Measurements from ENCODE around the gene GPR152.

GPR152 gene

DNA sequence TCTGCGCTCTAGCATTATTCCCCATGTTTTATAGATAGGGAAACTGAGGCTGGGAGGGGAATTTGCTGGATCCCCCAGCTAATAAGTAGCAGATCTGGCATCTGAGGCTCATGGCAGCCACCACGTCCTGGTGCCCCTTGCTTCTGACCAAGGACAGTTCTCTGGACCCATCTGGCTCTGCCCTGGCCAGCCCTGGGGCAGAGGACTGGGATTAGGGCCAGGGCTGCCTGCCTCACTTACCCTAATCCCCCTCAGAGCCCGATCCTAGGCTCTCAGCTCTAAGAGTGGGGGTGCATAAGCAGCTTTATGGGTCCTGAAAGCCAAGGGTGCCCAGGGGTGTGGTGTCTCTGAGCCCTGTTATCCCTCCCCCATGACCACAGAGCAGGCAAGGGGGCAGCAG lies 2.5 kb upstream of the GPR152 start, which contains the start of gene CABP4:
CABP4 (plus strand) TSS at position 301 of the 400 bp plus-strand sequence; CDS start at position 371, 70 bp downstream.
- TF ChIP-seq, protein P1, sequence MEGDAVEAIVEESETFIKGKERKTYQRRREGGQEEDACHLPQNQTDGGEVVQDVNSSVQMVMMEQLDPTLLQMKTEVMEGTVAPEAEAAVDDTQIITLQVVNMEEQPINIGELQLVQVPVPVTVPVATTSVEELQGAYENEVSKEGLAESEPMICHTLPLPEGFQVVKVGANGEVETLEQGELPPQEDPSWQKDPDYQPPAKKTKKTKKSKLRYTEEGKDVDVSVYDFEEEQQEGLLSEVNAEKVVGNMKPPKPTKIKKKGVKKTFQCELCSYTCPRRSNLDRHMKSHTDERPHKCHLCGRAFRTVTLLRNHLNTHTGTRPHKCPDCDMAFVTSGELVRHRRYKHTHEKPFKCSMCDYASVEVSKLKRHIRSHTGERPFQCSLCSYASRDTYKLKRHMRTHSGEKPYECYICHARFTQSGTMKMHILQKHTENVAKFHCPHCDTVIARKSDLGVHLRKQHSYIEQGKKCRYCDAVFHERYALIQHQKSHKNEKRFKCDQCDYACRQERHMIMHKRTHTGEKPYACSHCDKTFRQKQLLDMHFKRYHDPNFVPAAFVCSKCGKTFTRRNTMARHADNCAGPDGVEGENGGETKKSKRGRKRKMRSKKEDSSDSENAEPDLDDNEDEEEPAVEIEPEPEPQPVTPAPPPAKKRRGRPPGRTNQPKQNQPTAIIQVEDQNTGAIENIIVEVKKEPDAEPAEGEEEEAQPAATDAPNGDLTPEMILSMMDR (IDR thresholded peaks at IDR 0.05; ENCODE audit: insufficient read depth, low read length), result no peak
- TF ChIP-seq SPI1 (IDR thresholded peaks at IDR 0.05; ENCODE audit: borderline replicate concordance, low read depth) (no peak), GABPA (IDR thresholded peaks at IDR 0.05; ENCODE audit: low read depth) (no peak), POLR2AphosphoS5 (IDR thresholded peaks at IDR 0.05; ENCODE audit: low read depth) (no peak)
- TF ChIP-seq, protein P2, sequence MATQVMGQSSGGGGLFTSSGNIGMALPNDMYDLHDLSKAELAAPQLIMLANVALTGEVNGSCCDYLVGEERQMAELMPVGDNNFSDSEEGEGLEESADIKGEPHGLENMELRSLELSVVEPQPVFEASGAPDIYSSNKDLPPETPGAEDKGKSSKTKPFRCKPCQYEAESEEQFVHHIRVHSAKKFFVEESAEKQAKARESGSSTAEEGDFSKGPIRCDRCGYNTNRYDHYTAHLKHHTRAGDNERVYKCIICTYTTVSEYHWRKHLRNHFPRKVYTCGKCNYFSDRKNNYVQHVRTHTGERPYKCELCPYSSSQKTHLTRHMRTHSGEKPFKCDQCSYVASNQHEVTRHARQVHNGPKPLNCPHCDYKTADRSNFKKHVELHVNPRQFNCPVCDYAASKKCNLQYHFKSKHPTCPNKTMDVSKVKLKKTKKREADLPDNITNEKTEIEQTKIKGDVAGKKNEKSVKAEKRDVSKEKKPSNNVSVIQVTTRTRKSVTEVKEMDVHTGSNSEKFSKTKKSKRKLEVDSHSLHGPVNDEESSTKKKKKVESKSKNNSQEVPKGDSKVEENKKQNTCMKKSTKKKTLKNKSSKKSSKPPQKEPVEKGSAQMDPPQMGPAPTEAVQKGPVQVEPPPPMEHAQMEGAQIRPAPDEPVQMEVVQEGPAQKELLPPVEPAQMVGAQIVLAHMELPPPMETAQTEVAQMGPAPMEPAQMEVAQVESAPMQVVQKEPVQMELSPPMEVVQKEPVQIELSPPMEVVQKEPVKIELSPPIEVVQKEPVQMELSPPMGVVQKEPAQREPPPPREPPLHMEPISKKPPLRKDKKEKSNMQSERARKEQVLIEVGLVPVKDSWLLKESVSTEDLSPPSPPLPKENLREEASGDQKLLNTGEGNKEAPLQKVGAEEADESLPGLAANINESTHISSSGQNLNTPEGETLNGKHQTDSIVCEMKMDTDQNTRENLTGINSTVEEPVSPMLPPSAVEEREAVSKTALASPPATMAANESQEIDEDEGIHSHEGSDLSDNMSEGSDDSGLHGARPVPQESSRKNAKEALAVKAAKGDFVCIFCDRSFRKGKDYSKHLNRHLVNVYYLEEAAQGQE (IDR thresholded peaks at IDR 0.05; ENCODE audit: insufficient replicate concordance, low read depth), result no peak
- DNase-seq (ENCODE audit: low read depth in 1 of 2, low spot score in 1 of 2), result no peak
- H3K27ac ChIP-seq (replicated peaks), result no peak within 1 kb of the TSS
- H3K4me3 ChIP-seq (replicated peaks; ENCODE audit: insufficient read depth, low read length), result no peak within 1 kb of the TSS
- no peaks in the 10 kb centered on the region for H3K27me3 ChIP-seq (ENCODE audit: insufficient read depth, poor library complexity, severe bottlenecking)

DNA sequence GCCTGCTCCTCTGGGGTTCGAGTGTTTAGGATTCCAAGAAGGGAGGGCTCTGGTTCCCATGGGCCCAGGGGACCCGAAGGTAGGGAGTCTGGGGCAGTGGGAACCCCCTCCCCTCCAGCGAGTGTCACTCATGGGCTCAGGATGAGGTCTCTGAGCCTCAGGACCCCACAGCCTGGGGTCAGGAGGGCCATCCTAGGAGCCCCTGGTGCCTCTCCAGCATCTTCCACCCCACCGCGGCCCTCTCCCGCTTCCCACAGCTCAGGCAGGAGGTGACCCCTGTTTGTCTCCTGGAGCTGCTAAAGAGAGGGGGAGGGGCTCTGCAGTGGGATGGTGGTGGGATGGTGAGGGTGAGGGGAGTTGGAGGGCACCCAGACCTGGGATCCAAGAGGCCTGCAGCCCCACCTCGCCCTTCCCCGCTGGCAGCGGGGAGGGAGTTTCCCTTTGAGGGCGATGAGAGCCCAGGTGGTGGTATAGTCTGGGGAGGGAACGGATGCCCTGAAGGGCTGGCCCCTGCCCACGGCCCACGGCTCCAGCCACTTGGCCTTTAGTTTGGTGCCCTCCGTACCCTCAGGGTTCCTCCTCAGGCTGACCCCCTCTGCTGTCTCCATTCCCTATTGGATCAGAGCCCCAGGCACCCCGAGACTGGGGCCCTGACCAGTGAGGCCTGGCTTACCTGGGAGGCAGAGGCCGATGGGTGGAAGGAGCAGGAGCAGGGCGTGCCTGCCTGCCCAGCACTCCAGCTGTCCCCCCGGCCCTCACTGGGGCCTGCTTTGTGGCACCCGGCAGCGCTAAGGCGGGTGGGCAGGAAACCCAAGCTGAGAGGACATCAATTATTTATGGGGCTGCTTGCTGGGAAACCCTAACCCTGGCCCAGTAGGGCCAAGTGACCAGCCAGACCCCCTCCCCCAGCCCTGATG lies 1.5 kb upstream of the GPR152 start:
- Histone ChIP-seq H3K27me3 (ENCODE audit: insufficient read depth, poor library complexity, severe bottlenecking) (no peaks in the 10 kb centered on the region), H3K4me3 (replicated peaks; ENCODE audit: insufficient read depth, low read length) (no peak overlapping the region), H3K27ac (replicated peaks) (no peak overlapping the region)
- no peak for DNase-seq (ENCODE audit: low read depth in 1 of 2, low spot score in 1 of 2)
- TF ChIP-seq SPI1 (IDR thresholded peaks at IDR 0.05; ENCODE audit: borderline replicate concordance, low read depth), result no peak
- no peak for TF ChIP-seq POLR2AphosphoS5 (IDR thresholded peaks at IDR 0.05; ENCODE audit: low read depth)
- TF ChIP-seq, protein P1 (IDR thresholded peaks at IDR 0.05; ENCODE audit: insufficient read depth, low read length), result no peak
- no peak for TF ChIP-seq GABPA (IDR thresholded peaks at IDR 0.05; ENCODE audit: low read depth)
- TF ChIP-seq, protein P2 (IDR thresholded peaks at IDR 0.05; ENCODE audit: insufficient replicate concordance, low read depth), result no peak

DNA sequence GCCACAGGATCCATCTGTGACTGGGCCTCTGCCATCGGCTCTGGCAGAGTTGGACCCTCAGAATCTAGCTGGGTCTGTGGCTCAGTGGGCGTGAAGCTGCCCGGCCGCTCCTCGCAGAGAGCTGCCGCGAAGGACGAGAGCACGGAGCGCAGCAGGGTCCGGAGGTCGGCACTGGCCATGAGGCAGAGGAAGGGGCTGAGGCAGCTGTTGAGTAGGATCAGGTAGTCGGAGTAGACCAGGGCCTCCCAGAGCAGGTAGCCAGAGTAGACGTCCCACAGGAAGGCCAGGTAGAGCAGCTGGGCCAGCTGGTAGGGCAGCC lies 912 bp downstream of the GPR152 start:
- H3K4me3 ChIP-seq (replicated peaks; ENCODE audit: insufficient read depth, low read length), result no peak overlapping the region

More for the DNA sequence above, 912 bp downstream of the GPR152 start:
- DNase-seq (ENCODE audit: low read depth in 1 of 2, low spot score in 1 of 2), result no peak
- no peaks in the 10 kb centered on the region for H3K27me3 ChIP-seq (ENCODE audit: insufficient read depth, poor library complexity, severe bottlenecking)
- TF ChIP-seq GABPA (IDR thresholded peaks at IDR 0.05; ENCODE audit: low read depth), result no peak
- no peak for TF ChIP-seq POLR2AphosphoS5 (IDR thresholded peaks at IDR 0.05; ENCODE audit: low read depth)
- TF ChIP-seq, protein P2 (IDR thresholded peaks at IDR 0.05; ENCODE audit: insufficient replicate concordance, low read depth), result no peak
- no peak for TF ChIP-seq SPI1 (IDR thresholded peaks at IDR 0.05; ENCODE audit: borderline replicate concordance, low read depth)
- TF ChIP-seq, protein P1 (IDR thresholded peaks at IDR 0.05; ENCODE audit: insufficient read depth, low read length), result no peak
- no peak overlapping the region for H3K27ac ChIP-seq (replicated peaks)
